B cell (primary cell): Measurements from ENCODE around the gene ASPSCR1. TPM values are rescaled to one million over a fixed set of nuclear protein-coding genes. Genes with fewer than 3 reads are reported as not detected.

Source experiments
- ATAC-seq: fragments of 200-7000 bp; cut with Tn5 transposase; one replicate; pipeline ENCODE4 v1.10.0; 2021; ENCODE audit warnings: low read depth, mild to moderate bottlenecking, moderate number of reproducible peaks, moderate library complexity
- CTCF ChIA-PET: fragments of 350-600 bp; sonication (Branson Sonifier 250); formaldehyde crosslinking; loops from one replicate; lab custom pipeline; 2021; ENCODE audit warnings: antibody characterized with exemption, inconsistent platforms; lab: Charles Lee
- POLR2A ChIA-PET: fragments of 350-600 bp; sonication (Branson Sonifier 250); formaldehyde crosslinking; loops from one replicate; lab custom pipeline; 2021; ENCODE audit warnings: antibody characterized with exemption; lab: Charles Lee
- DNase-seq: peaks from one replicate; pipeline ENCODE4 v3.0.0; 2013
- H2AFZ ChIP-seq: 2 replicates; pipeline ENCODE4 v1.6.1; 2012; ENCODE audit warnings: mild to moderate bottlenecking, low read depth, low read length; ENCODE audit not compliant: insufficient read depth, poor library complexity, severe bottlenecking
- H3K27ac ChIP-seq, 2 donors: 1 replicate in 1 of 2; 2 replicates in 1 of 2; pipeline ENCODE4 v1.5.1; 2012 to 2013; ENCODE audit warnings: low read length in 2 of 2, mild to moderate bottlenecking in 2 of 2, moderate library complexity in 1 of 2
- H3K27me3 ChIP-seq, 4 experiments: fragments of 200-600 bp in 1 of 4; sonication (generic) in 1 of 4; replicated peaks in 1 of 4; 1 replicate in 2 of 4; 2 replicates in 2 of 4; pipeline versions ENCODE4 v1.6.1 to v1.7.0; 2013 to 2016; ENCODE audit warnings: low read length in 3 of 4, mild to moderate bottlenecking in 2 of 4, mixed read lengths in 1 of 4, moderate library complexity in 1 of 4; ENCODE audit not compliant: insufficient read depth in 4 of 4, control insufficient read depth in 3 of 4; ENCODE audit errors: control extremely low read depth in 1 of 4
- H3K36me3 ChIP-seq, 2 experiments: replicated peaks in 1 of 2; 1 replicate in 1 of 2; 2 replicates in 1 of 2; pipeline versions ENCODE4 v1.6.1 to v1.7.1; 2013; ENCODE audit warnings: low read length in 1 of 2; ENCODE audit not compliant: insufficient read depth in 2 of 2, control insufficient read depth in 1 of 2; ENCODE audit errors: control extremely low read depth in 1 of 2, extremely low read depth in 1 of 2
- H3K4me1 ChIP-seq, 2 donors: fragments of 200-600 bp in 1 of 2; sonication (generic) in 1 of 2; 1 replicate in 1 of 2; 2 replicates in 1 of 2; pipeline versions ENCODE4 v1.5.1 to v1.6.1; 2013 to 2017; ENCODE audit warnings: low read length in 2 of 2; ENCODE audit not compliant: control insufficient read depth in 2 of 2, insufficient read depth in 2 of 2
- H3K4me2 ChIP-seq: replicated peaks from 2 replicates; pipeline ENCODE3; 2012; ENCODE audit warnings: mild to moderate bottlenecking, low read depth, low read length; ENCODE audit not compliant: poor library complexity, severe bottlenecking
- H3K4me3 ChIP-seq, 5 experiments: fragments of 200-600 bp in 1 of 5; sonication (generic) in 1 of 5; 1 replicate in 3 of 5; 2 replicates in 2 of 5; pipeline versions ENCODE4 v1.5.1 to v1.7.0; 2011 to 2016; ENCODE audit warnings: low read length in 4 of 5, mild to moderate bottlenecking in 4 of 5, low read depth in 2 of 5, control low read depth in 1 of 5, moderate library complexity in 1 of 5; ENCODE audit not compliant: insufficient read depth in 1 of 5; ENCODE audit errors: control extremely low read depth in 1 of 5, extremely low read depth in 1 of 5
- H3K79me2 ChIP-seq: fragments of 200-600 bp; sonication (generic); one replicate; pipeline ENCODE4 v1.6.0; 2016; ENCODE audit warnings: low read length; ENCODE audit not compliant: control insufficient read depth, insufficient read depth
- H3K9ac ChIP-seq: fragments of 200-600 bp; sonication (generic); 2 replicates; pipeline ENCODE4 v1.6.1; 2017; ENCODE audit warnings: mild to moderate bottlenecking, low read length, moderate library complexity
- H3K9me3 ChIP-seq, 3 donors: one replicate each; pipeline versions ENCODE4 v1.6.1 to v1.7.1; 2013; ENCODE audit warnings: low read length in 2 of 3; ENCODE audit not compliant: control insufficient read depth in 2 of 3, insufficient read depth in 1 of 3; ENCODE audit errors: control extremely low read depth in 1 of 3
- H4K20me1 ChIP-seq: 2 replicates; pipeline ENCODE4 v1.6.0; 2012; ENCODE audit warnings: mild to moderate bottlenecking, low read length; ENCODE audit not compliant: insufficient read depth, control insufficient read depth, poor library complexity, severe bottlenecking
- H3K27ac Mint-ChIP-seq: one replicate; pipeline ENCODE4 v1.8.0; 2021; ENCODE audit warnings: mixed read lengths
- H3K27me3 Mint-ChIP-seq: one replicate; pipeline ENCODE4 v1.8.0; 2021; ENCODE audit warnings: mixed read lengths
- H3K4me1 Mint-ChIP-seq: one replicate; pipeline ENCODE4 v1.8.0; 2021; ENCODE audit warnings: mixed read lengths
- H3K4me3 Mint-ChIP-seq: one replicate; pipeline ENCODE4 v1.8.0; 2021; ENCODE audit warnings: mixed read lengths
- H3K9me3 Mint-ChIP-seq: one replicate; pipeline ENCODE4 v1.8.0; 2022; ENCODE audit warnings: mixed read lengths; ENCODE audit not compliant: insufficient read depth
- EZH2 ChIP-seq: IDR thresholded peaks from 2 replicates; pipeline ENCODE4 v1.6.1; 2012; ENCODE audit warnings: borderline replicate concordance, low read depth, mild to moderate bottlenecking, moderate library complexity, low read length; ENCODE audit not compliant: insufficient read depth, poor library complexity, severe bottlenecking
- WGBS: methylation state at CpG from one replicate; pipeline ENCODE4 v1.1.5; 2013; ENCODE audit warnings: missing lambda C conversion rate; ENCODE audit not compliant: insufficient coverage; 5-methylcytosine and 5-hydroxymethylcytosine counted together
- intact Hi-C: fragments of 100-400 bp; cut with micrococcal nuclease; formaldehyde crosslinking; loops from one replicate; pipeline ENCODE4 v1.10.0; 2022
- polyA plus RNA-seq: library from polyadenylated mRNA; depleted of rRNA; stranded (reverse); fragments of >200 nt; gene quantifications from 2 replicates; pipeline ENCODE4 v1.2.3, GENCODE V29; 2012
- total RNA-seq, 2 donors: library from RNA; stranded (reverse); fragments of 120-200 nt in 1 of 2; gene quantifications; 1 replicate in 1 of 2; 2 replicates in 1 of 2; pipeline versions ENCODE4 v1.2.3 to v1.2.4, GENCODE V29; 2013 to 2022
- TF ChIP-seq, protein P1 (sequence below): fragments of 200-600 bp; IDR thresholded peaks from one replicate; pipeline ENCODE4 v1.8.0; 2022; ENCODE audit warnings: antibody characterized with exemption, mild to moderate bottlenecking

Gene ASPSCR1
- total and polyA plus RNA-seq, 2 donors (not counting 1 experiment from before 2014, with no cell fraction given), result 34.0 to 46.7 TPM

DNA sequence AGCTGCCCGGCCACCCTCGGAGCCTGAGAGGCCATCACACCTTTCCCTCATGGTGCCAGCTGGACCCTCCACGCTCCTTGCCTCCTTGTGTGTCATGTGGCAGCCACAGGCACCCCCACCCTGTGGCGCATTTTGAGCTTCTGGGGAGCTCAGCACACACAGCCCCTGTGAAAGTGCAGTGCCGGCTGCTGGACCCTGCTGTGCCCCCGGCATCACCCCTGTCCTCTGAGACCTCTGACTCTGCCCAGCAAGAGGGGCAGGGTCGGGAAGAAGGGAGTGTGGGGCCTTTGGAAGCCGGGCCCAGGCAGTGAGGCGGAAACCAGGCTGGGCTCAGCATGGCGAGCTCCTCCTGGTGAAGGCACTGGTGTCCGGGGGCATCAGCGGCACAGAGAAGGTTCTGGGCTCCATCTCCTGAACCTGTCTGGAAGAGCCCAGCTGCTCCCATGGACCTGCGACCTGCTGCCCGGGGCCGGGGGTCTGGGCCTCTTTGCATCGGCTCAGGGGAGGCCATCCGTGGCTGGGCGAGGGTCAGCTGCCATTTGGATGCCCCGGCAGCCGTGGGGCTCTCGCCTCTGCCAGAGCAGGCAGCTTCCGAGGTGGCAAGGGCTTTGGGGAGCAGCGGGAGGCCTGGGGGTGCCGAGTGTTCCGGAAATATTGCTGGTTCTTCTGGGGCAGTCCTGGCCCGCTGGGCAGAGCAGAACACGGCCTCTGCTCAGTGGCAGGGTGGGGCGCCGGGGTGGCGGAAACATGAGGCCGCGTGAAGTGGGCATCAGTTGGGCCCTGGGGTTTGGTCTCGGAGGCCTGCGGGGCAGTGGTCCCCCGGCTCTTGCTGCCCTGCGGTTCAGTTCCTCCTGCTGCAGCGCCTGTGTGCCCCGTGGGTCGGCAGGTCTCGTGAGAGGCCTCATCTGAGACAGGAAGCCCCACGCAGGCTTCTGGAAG lies 27.4 kb downstream of the ASPSCR1 start:
- Histone ChIP-seq H3K36me3 (peaks cover 0 to 2% of the 10 kb centered on the region in 2 experiments), H3K27ac (no peak overlapping the region), H4K20me1 (peaks cover 5% of the 10 kb centered on the region), H3K4me1 (no peaks in the 10 kb centered on the region), H2AFZ (no peak overlapping the region), H3K79me2 (peaks cover 3% of the 10 kb centered on the region), H3K27me3 (no peaks in the 10 kb centered on the region), H3K9me3 (no peaks in the 10 kb centered on the region), H3K4me3 (no peak overlapping the region), H3K9ac (no peak overlapping the region), H3K4me2 (no peak overlapping the region)
- no peaks in the 10 kb centered on the region for H3K9me3 Mint-ChIP-seq
- H3K4me1 Mint-ChIP-seq, result no peaks in the 10 kb centered on the region
- no peak overlapping the region for H3K4me3 Mint-ChIP-seq
- no peak overlapping the region for H3K27ac Mint-ChIP-seq
- intact Hi-C loops, result no loop called here
- WGBS, result 80% methylated on average over 41 of the region's 41 CpGs
- ChIA-PET CTCF (no interaction called here), POLR2A (no interaction called here)
- TF ChIP-seq, protein P1, sequence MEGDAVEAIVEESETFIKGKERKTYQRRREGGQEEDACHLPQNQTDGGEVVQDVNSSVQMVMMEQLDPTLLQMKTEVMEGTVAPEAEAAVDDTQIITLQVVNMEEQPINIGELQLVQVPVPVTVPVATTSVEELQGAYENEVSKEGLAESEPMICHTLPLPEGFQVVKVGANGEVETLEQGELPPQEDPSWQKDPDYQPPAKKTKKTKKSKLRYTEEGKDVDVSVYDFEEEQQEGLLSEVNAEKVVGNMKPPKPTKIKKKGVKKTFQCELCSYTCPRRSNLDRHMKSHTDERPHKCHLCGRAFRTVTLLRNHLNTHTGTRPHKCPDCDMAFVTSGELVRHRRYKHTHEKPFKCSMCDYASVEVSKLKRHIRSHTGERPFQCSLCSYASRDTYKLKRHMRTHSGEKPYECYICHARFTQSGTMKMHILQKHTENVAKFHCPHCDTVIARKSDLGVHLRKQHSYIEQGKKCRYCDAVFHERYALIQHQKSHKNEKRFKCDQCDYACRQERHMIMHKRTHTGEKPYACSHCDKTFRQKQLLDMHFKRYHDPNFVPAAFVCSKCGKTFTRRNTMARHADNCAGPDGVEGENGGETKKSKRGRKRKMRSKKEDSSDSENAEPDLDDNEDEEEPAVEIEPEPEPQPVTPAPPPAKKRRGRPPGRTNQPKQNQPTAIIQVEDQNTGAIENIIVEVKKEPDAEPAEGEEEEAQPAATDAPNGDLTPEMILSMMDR, result no peak
- no peak for TF ChIP-seq EZH2
- no peaks in the 10 kb centered on the region for H3K27me3 Mint-ChIP-seq
- ATAC-seq (no peak), DNase-seq (no peak)

DNA sequence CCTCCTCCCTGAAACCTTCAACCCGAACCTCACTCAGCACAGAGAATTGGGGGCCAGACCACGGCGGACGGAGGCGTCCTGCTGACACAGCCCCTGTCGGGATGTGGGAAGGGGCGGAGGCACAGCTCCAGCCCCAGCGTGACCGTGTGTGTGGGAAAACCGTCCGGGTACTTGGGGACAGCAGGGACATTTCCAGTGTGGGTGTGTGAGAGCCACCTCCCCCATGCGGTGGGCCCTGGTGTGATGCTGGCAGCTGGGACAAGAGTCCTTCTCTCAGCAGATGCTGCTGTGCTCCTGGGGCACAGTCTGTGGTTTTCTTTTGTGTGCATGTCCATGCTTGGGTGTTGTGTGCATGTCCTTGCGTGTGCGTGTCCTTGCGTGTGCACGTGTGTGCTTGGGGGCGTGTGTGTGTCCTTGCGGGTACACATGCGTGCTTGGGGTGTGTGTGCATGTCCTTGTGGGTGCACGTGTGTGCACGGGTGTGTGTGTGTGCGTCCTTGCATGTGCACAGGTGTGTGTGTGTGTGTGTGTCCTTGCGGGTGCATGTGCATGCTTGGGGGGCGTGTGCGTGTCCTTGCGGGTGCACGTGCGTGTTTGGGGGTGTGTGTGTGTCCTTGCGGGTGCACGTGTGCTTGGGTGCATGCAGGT lies 28.4 kb downstream of the ASPSCR1 start:
- CTCF ChIA-PET, result no interaction called here
- Mint-ChIP-seq H3K4me1 (no peaks in the 10 kb centered on the region), H3K27me3 (no peaks in the 10 kb centered on the region), H3K9me3 (no peaks in the 10 kb centered on the region), H3K27ac (no peak overlapping the region), H3K4me3 (no peak overlapping the region)
- Histone ChIP-seq H3K79me2 (peaks cover 3% of the 10 kb centered on the region), H2AFZ (no peak overlapping the region), H3K27ac (no peak overlapping the region), H3K36me3 (peaks cover 0 to 2% of the 10 kb centered on the region in 2 experiments), H3K27me3 (no peaks in the 10 kb centered on the region), H3K4me1 (no peaks in the 10 kb centered on the region), H3K4me3 (no peak overlapping the region), H3K9ac (no peak overlapping the region), H3K4me2 (no peak overlapping the region), H3K9me3 (no peaks in the 10 kb centered on the region), H4K20me1 (no peaks in the 10 kb centered on the region)
- POLR2A ChIA-PET, result no interaction called here
- DNase-seq (no peak), ATAC-seq (no peak)
- TF ChIP-seq, protein P1, result no peak
- TF ChIP-seq EZH2, result no peak
- WGBS, result 95% methylated on average over 26 of the region's 30 CpGs
- intact Hi-C loops, result no loop called here
